Stimulated activated CD8-positive, alpha-beta memory T cell treated with anti-CD3 and anti-CD28 coated beads, Interleukin-7, amount 100 ng/mL, for 24 hours (primary cell): ENCODE results near the gene SEMA4A.
"Not testable (repeated sequence)": the region's sequence is repeated elsewhere in the genome, so short reads cannot be mapped to it uniquely, and the experiment has no call there.

Experiments used
- DNase-seq: peaks from one replicate; pipeline ENCODE4 v3.0.0-alpha.2; 2020; ENCODE audit warnings: low read depth

Gene SEMA4A

DNA sequence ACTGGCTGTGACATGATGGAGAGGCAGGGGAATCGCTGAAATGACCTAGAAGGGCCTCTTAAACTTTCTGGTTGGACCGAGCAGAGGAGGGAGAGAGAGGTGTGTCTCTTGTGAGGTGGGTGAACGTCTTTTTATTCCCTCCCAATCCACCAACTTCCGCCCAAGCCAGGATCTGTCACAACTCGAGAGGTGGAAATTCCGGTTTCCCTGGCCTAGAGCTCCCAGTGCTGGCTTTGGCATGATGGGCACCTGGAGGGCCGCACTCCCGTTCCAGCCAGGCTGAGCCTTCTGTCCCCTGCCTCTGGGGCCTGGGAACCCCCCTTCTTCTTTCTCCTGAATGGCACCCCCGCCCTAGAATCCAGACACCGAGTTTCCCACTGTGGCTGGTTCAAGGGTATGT is at the start of gene SEMA4A:
SEMA4A (plus strand) TSS at position 224 of the 400 bp plus-strand sequence. CDS start 994 bp downstream, outside the sequence.
- DNase-seq: no peak

- no peak for DNase-seq
Measured at GRCh38 chr1:156104065-156104810, 49.1 kb upstream of the SEMA4A start.

DNA sequence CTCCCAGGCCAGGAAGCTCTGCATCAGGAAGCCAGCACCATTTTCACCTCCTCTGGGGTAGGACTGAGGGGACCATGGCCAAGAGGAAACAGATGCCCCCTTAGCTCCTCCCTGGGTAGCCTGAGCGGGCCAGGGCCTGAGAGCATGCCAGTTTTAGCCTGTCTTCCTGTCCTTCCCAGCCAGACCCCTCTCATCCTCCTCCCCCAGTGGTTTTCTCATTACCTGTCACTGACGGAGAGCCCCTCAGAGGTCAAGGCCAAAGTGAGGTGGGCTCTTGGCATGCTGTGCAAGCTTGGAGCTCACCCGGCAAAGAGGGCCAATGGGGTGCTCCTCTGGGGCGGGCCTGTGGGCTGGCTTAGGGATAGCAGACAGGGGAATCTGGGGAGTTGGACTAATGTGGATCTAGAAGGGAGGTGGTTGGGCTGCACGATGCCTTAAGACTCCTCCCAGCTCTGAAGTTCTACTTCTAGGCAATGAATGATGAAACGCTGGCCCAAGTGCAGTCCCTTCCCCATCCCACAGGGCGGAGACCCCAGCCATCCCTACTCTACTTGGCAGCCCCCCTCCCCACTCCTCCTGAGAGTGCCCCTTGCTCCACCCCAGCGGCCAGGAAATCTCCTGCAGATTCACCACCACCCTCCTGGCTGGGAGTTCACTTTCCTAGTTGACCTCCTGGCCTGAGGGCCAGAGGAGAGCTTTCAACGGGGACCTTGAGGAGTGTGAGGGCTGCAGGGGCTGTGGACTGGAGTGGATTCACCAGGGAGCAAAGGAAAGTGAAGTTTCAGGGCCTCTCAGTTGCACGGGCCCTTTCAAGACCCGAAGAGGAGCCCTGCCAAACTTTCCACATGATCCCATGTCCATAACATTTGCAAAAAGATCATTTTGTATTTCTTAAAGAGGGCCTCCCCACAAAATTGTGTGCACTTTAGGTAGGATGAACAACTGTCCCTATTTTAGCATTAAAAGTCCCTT is 48.2 kb upstream of the SEMA4A start:
- no peak for DNase-seq

DNA sequence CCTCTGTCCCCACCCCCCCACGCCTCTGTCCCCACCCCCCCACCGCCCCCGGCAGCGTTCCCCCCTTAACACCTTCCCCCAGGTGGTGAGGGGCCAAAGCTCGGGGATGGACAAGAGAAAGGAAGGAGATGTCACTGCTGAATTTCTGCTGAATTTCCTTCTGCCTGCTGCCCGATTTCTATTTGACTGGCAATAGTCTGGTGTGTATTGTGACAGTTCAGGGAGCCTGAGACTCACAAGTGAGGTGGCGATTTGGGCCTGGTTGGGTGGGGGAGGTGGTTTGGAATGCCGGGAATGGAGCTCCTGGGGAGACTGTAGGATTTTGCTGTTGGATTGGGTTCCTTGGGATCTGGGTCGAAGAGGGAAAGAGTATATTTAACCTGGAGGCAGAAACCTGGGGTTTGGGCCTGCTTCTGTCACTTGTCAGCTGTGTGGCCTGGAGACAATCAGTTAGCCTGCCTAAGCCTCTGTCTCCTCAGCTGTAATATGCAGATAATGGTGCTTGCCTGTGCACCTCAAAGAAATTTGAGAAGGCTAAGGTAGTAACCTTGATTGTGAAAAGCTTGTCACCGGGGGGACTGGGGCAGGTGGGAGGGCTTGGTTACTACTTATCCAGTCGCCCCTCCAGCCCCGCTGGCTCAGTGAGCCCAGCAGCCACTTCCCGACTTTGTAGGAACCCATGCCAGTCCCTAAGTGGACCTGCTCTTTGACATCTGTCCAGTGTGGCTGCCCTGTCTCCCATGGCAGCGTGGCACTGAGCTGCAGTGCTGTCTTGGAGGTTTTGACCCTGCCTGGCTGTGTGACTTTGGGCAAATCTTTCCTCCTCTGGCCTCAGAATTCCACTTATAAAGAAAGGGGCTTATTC is 46.5 kb upstream of the SEMA4A start:
- no peak for DNase-seq

- no peak for DNase-seq
Measured at GRCh38 chr1:156108057-156108456, 45.3 kb upstream of the SEMA4A start.

DNA sequence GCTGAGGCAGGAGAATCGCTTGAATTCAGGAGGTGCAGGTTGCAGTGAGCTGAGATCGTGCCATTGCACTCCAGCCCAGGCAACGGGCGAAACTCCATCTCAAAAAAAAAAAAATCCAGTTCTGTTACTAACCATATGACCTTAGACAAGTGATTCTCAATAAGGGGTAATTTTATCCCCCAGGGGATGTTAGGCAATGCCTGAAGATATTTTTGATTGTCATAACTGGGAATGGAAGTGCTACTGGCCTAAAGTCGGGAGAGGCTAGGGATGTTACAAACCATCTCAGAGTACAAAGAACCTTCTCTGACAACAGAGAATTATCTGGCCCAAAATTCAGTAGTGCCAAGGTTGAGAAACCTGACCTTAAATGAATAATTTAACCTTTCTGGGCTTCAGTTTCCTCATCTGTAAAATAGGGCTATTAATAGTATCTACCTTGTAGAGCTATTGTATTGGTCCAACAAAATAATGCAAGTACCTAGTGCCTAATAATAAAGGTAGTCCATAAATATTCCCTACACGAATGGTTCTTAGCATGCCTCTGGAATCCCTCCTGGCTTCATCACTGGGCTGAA is 44.6 kb upstream of the SEMA4A start:
- no peak for DNase-seq

DNA sequence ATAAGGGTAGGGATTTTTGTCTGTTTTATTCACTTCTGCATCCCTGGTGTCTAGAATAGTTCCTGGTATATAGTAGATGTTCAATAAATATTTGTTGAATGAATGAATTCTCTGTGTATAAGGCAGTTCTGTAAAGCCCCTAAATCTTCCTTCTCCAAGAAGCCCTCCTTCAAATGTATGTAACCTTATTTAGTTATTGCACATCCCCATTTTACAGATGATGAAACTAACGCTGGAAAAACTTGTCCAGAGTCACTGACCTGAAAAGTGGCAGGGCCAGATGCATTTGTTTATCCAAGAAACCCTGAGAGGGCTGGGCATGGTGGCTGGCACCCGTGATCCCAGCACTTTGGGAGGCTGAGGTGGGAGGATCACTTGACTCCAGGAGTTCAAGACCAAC is 43.1 kb upstream of the SEMA4A start:
- no peak for DNase-seq

GRCh38 chr1:156111355-156111962 is 41.9 kb upstream of the SEMA4A start:
- no peak for DNase-seq

DNA sequence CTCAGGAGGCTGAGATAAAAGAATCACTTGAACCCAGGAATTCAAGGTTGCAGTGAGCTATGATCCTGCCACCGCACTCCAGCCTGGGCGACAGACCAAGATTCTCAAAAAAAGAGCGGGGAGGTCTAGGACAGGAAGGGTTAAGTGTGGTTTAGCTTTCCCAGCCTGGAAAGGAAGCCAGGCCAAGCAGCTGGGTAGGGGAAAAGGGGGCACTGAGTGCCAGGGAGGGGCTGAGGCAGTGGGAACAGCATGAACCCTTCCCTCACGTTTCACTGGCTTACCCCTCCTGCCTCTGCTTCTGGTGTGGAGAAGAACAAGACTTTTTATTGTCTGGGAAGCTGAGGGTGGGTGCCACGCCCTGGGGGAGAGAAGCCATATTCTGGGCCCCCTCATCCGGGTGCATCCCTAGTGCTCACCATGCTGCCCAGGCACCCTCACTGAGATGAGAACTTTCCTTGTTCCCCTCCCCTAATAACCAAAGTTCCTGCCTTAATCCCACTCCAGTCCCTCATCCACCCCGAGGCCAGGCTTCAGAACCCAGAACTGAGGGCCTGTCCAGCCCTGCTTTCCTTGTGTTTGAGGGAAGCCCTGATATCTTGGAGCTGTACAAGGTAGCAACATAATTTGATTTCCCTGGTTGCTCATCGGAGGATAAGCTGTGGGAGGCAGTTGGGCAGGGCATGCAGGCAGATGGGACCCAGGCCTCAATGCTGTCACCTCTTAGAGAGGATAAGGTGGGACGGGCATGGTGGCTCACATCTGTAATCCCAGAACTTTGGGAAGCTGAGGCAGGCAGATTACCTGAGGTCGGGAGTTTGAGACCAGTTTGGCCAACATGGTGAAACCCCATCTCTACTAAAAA is 40.9 kb upstream of the SEMA4A start:
- DNase-seq: no peak

GRCh38 chr1:156113282-156113950 is 40.0 kb upstream of the SEMA4A start:
- DNase-seq: no peak

- DNase-seq: peak; percentile 56
Measured at GRCh38 chr1:156114101-156114918, 39.1 kb upstream of the SEMA4A start, which contains the start of gene LMNA. Gene LMNA (plus strand): TSS chr1:156114711. CDS start chr1:156114919, 208 bp downstream.

- DNase-seq: no peak
Measured at GRCh38 chr1:156114919-156115513, 38.4 kb upstream of the SEMA4A start.

DNA sequence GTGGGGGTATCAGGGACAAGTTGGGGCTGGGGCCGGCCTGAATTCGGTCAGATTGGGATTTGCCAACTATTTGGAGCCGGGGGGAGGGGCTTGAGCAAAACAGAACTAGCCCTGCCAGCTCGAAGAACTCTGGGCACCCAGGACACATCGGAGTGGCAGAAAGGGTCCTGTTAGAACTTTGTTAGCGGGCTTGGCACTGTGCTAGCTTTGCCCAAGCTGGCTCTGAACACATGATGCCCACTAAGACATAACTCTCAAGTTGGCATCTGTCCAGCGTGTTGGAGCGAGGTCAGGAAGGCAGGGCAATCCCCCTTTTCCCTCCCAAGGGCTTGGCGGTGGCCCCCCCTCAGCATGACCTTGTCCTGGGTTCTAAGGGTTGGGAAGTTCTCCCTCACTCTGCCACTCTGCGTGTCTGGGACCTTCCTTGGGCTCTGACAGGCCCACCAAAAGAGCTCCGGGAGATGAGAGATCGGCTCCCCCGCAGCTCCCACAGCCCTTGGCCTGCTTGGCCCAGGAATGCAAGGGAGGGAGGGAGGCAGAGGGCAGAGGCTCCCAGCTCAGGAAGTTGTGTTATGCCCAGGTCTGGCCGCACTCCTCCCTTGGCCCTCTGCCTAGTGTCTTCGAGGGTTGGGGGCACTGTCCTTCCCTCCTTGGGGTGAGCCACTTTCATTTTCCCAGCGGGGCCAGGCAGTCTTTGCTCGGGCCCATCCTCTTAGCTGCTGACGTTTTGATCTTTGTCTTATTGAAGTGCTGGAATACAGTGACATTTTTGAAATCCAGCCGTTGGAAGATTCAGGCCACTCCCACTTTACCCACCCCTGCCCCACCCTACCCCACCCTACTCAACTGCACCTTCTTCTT is 37.6 kb upstream of the SEMA4A start:
- DNase-seq: no peak

DNA sequence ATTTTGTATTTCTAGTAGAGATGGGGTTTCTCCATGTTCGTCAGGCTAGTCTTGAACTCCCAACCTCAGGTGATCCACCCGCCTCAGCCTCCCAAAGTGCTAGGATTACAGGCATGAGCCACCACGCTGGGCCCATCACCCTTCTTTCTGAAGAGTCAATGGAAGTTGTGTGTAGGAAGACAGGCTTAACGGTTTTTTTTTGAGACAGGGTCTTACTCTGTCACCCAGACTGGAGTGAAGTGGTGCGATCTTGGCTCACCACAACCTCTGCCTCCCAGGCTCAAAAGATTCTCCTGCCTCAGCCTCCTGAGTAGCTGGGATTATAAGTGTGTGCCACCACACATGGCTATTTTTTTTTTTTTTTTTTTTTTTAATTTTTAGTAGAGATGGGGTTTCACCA is 36.7 kb upstream of the SEMA4A start:
- DNase-seq: not testable (repeated sequence)

DNA sequence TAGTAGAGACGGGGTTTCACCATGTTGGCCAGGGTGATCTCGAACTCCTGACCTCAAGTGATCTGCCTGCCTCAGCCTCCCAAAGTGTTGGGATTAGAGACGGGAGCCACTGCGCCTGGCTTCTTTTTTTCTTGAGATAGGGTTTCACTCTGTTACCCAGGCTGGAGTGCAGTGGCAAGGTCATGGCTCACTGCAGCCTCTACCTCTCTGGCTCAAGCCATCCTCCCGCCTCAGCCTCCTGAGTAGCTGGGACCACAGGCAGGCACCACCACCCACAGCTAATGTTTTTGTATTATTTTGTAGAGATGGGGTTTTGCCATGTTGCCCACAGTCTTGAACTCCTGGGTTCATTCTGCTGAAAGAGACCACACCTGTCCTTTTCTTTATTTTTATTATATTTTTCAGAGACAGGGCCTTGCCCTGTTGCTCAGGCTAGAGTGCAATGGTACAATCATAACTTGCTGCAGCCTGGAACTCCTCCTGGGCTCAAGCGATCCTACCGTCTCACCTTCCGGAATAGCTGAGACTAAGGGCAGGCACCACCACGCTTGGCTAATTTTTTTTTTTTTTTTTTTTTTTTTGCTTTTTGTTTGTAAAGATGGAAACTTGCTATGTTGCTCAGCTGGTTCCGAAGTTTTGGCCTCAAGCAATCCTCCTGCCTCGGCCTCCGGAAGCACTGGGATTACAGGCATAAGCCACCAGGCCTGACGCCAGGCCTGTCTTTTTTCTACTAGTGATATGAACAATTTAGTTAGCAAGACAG is 35.8 kb upstream of the SEMA4A start:
- DNase-seq: no peak

GRCh38 chr1:156118177-156118868 is 35.1 kb upstream of the SEMA4A start:
- no peak for DNase-seq
